Hematopoietic multipotent progenitor cell treated with erythropoietin and hydrocortisone succinate and interleukin-3 and kit ligand, for 6 days (in vitro differentiated cells): ENCODE results near the gene FUT1.
"Not testable (repeated sequence)": the region's sequence is repeated elsewhere in the genome, so short reads cannot be mapped to it uniquely, and the experiment has no call there.

Experiments used
- DNase-seq: peaks from one replicate; pipeline ENCODE4 v3.0.0-alpha.2; 2015

The FUT1 gene

DNA sequence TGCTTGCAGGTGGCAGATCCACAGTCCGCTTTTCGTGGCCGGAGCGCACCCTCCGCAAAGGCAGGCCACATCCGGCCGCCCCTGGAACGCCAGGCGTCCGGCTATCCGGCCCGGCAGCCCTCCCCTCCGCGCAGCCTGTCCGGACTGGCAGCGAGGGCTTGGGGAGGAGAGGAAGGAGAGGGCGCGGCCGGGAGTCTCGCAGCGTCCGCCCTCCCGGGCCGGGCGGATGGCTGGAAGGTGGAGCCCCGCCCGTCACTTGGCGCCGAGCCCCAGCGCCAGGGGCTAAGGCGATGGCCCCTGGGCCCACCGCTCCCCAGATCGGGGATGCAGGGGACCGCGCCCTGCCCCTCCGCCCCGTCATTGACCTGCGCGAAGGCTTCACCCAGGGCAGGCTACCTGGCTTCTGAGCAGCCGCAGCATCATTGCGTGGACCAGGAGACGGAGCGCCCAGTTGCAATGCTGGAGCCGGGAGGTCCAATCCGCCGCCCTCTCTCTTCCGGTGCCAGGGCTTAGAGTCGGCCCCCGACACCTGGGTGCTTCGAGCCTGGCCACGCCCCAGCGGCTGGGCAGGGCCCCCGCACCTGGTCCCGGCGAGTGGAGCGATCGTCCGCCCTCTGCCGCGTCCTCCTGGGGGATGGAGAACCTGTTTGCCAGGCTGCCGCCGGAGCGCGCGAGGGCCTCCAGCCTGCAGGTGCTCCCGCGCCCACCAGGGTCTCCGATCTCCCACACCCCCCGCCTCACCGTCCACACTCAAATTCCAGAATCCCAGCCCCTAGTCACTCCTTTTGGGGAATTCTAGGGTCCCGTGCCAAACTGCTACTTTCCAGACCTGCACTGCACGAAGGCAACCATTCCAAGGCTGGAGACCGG, at the start of gene FUT1:
FUT1 (minus strand) TSS at position 146 of the 870 bp plus-strand sequence. CDS start 1,360 bp downstream, outside the sequence.
- DNase-seq, result peak; percentile 78

DNA sequence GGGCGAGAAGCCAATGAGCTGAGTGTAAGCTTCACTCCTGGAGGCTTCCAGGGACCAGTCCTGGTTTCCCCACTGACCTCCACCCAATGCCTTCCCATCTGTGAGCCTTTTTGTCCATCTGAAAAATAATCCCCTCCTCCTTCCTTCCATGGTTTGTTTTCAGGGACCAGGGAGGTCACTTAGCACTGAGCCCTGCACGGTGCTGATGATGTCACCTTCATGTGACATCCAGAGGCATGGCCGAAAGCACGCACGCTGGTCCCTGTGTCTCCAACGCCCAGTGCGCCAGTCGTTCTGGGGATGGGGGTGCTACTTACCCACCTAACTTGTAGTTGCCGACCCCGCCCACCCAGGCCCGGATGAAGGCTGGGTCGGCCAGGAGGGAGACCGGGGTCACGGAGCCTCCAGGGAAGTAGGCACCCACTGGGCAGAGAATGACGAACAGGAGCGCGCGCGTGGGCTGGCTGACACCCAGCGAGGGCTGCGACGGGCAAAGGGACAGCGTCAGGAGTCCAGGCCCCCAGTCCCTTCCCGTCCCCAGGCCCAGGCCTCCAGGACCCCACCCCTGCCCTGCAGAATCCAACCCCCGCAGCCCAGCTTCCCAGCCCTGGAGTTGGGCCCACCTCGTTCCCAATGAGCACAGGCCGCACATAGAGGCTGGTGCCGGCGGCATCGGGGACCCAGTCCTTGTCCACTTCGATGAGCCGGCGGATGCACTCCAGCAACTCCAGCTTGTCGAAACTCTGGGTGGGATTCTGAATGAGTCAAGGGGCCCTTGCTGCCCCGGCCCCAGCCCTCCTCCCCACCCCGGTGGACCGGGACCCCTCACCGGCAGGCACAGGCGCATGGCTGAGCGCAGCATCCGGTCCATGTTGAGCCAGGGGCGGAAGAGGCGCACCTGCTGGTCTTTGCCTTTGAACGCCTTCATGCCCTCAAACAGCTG, 47.2 kb upstream of the FUT1 start:
- DNase-seq, result no peak

DNA sequence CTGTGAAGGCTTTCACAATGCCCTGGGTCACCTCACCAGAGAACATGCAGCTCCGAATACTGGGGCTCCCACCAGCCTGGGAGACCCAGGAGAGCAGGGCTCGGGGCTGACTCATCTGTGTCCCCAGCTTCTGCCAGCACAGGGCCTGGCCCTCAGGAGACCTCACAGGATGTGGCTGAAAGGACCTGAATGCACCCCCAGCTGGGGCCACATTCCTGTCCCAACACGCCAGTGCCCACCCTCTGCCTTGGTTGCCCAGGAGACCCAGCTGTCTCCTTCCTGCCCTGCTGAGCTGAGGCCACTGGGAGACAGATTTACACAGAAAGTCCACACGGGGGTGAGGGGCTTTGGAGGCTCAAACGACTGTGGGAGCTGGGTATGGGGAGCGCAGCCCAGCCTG, 46.5 kb upstream of the FUT1 start:
- DNase-seq, result no peak

DNA sequence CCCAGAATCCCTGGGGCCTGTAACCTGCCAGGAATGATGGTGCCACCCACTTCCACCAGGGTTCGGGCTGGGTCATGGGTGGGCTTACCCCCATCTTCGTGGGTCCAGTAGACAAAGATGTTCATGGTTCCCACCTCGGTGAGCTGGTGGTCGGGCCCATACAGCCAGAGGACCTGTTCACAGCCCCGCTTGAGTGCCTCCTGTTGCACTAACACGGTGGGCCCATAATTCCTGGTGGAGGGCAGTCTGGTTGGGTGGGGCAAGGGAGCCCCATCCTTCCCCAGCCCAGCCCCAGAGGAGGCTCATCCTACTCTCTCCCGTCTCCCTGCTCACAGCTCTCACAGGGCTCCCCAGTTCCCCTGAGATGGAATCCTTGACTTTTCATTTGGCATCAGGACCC, 44.7 kb upstream of the FUT1 start:
- DNase-seq, result no peak

DNA sequence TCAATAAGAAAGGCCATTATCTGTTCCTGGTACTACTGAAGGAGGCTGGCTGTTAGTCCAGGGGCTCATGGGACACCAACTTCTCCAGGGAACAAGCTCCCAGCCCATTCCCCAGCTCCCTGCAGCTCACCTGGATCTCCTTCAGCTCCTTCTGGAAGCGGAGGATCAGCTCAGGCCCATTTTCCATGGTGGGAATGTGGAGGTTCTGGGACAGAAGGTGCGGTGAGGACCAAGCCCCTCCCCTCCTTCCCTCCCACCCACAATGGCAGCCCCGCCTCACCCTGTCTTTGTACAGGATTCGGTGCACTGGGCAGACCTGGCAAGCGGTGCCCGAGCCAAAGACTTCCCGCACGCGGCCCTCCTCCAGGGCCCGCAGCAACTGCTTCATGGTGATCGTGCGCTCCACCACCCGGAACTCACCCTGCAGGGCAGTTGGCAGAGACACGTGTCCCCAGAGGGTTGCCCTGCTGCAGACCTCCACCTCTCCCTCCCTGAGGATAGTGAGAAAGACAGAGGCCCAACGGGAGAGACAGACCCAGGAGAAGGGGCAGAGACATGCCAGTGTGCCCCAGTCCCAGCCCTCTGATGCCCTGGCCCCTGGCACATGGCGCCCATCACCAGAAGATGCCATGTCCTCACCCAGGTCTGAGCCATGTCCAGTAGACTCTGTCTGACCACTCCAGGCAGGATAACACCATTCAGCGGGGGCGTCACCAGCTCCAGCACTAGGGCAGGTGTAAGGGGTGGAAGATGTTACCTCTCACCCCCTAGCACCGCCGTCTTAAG, 44.0 kb upstream of the FUT1 start:
- no peak for DNase-seq

DNA sequence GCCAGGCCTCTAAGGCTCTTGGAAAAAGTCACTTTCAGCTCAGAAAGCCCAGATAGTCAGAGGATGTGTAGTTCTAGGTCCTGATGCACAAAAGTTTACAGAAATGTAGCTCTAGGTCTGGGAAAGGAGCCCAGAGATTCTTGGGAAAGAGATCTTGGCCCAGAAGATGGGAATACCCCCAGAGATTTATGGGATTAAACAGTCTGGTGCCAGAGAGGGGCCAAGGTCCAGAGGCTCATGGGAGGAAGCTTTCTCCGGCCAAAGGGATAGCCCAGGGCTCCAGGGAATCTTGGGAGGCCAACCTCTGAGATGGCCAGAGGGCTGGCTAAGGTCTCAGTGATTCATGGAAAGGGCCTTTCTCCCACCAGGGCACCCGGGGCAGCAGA, 43.2 kb upstream of the FUT1 start:
- no peak for DNase-seq

DNA sequence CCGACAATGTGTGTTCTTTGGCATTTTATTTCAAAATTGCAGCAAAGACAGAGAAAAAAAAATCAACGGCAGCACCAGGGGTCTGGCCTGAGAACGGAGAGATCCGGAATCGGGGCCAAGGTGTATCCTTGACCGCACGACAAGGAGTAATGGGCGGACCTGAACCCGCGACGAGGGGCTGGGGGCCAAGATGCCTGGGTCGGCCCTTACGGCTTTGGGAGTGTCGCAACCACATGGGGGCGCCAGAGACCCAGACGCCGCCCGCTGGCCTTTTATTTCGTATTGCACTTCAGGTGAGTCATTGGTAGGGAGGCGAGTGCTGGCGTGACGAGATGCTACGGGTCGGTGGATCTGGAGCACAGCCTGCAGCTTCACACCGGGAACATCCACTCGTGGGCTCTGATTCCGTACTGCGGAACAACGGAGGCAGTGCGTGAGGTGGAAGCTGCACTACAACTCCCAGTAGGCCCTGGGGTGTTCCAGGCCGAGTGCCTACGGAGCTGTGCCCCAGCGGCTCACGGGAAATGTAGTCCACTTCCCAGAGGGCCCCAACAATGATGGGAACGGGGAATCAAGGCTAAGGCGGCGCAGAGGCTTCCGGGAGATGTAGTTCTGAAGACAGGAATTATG, 42.7 kb upstream of the FUT1 start:
- peak; percentile 96 for DNase-seq

DNA sequence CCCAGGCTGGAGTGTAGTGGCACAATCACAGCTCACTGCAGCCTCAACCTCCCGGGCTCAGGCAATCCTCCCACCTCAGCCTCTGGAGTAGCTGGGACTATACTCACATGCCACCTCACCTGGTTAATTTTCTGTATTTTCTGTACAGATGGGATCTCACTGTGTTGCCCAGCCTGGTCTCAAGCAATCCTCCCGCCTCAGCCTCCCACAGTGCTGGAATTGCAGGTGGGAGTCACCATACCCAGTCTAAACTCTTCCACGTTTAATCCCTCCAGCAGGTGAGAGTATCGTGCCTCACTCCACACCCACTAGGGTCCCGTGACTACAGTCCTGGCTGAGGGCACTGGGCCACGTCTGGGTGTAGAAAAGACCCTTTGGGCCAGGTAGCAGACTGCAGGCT, 41.9 kb upstream of the FUT1 start:
- no peak for DNase-seq

DNA sequence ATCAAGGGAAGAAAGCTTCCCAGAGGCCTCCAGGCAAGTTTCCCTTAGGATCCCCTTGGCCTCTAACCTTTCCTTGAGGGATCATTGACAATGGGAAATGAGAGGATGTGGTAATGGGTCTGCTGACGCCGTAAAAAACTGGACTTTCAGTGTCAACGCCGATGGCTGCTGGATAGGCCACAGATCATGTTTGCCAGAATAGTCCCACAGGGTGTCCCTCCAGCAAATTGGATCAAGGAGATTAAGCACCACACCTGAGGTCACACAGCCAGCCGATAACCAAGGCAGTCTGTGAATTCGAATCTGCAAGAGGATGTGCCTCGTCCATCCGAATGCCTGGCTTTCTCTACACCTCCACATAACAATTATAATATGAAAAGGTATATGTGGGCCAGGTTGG, 40.8 kb upstream of the FUT1 start:
- no peak for DNase-seq

DNA sequence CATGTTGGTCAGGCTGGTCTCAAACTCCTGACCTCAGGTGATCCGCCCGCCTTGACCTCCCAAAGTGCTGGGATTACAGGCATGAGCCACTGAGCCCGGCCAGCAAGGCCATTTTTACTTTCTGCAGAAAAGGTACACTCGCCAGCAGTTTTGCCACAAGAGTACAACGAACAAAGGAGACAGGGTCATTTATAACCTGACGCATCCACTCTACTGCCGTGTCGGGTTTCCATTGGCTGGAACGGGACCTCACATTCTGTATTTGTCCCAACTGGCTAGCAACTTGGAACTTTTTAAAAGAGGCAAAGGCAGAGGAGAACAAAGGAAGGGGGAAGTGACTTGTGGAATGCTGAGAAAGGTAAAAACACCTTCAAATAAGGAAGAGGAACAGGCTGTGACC, 34.9 kb upstream of the FUT1 start:
- not testable (repeated sequence) for DNase-seq

DNA sequence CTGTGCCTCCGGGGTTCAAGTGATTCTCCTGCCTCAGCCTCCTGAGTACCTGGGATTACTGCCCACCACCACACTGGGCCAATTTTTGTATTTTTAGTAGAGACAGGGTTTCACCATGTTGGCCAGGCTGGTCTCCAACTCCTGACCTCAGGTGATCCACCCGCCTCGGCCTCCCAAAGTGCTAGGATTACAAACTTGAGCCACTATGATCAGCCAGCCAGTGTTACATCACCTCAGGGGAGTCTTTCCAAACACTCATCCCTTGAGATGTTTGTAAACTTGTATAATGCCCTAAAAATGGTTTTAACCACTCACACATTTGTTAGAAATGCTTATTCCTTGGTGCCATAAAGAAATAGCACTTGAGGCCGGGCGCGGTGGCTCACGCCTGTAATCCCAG, 34.0 kb upstream of the FUT1 start:
- not testable (repeated sequence) for DNase-seq

DNA sequence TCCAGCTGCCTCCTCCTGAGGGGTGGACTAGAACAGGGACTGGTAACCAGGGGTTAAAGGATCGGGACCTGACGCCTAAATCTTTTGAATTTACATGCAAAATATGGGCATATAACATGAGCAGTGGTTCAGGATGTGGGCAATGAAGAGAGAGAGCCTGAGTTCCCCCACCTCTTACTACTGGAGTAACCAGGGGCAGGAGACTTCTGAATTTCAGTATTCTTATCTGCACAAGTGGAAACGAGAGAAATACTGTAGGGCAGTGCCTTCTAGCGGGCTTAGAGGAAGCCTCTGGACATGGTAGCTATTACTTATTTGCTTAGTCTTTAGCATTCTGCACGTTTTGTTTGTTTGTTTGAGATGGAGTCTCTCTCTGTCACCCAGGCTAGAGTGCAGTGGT, 32.1 kb upstream of the FUT1 start:
- DNase-seq, result peak; percentile 60

DNA sequence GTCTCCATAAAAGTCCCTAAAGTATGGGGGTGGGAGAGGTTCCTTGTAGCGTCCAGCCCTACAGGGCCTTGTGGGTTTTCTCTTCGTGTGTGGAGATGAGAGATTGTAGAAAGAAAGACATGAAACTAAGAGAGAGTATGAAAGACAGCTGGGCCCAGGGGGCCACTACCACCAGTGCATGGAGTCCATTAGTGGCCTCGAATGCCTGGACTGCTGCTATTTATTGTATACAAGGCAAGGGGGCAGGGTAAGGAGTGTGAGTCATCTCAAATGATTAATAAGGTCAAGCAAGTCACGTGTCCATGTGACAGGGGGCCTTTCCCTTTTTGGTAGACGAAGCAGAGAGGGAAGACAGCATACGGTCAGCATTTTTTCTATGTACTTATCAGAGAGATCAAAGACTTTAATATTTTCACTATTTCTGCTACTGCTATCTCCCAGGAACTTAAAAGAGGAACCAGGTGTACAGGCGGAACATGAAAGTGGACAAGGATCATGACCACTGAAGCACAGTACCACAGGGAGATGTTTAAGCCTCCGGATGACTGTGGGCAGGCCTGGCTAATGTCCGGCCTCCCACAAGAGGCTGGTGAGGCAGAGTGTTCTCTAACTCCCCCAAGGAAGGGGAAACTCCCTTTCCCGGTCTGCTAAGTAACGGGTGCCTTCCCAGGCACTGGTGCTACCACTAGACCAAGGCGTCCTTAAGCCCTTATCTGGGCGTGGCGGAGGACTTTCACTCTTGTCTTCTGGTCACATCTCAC, 28.4 kb upstream of the FUT1 start:
- DNase-seq, result peak; percentile 59

DNA sequence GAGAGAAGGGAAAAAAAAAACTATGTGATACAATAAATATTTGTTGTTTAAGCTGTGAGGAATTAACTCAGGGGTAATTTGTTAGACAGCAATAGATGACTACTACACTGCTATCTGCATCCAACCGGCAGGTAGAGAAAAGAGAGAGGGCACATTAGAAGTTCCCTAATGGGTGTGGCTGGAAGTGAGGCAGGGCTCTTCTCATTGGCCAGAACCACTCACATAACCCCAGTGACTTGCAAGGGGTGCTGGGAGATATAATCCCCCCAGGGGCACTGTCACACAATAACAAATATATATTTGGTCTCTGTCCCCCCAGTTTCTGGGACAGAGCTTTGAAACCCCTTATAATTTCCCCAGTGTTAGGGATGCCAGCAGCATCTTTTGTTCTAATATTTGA, 27.2 kb upstream of the FUT1 start:
- DNase-seq, result peak; percentile 37

DNA sequence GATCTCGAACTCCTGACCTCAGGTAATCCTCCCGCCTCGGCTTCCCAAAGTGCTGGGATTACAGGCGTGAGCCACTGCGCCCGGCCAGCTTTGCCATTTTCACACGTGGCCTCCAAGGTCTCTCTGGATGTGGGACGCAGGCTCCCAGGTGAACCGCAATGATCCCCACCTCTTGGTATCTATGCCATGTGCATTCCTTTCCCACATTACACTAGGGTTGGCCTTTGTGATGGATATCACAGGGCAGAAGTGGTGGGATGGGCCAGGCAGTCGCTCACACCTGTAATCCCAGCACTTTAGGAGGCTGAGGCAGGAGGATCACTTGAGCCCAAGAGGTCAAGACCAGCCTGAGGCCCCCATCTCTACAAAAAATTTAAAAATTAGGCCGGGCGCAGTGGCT, 25.3 kb upstream of the FUT1 start:
- DNase-seq, result no peak

DNA sequence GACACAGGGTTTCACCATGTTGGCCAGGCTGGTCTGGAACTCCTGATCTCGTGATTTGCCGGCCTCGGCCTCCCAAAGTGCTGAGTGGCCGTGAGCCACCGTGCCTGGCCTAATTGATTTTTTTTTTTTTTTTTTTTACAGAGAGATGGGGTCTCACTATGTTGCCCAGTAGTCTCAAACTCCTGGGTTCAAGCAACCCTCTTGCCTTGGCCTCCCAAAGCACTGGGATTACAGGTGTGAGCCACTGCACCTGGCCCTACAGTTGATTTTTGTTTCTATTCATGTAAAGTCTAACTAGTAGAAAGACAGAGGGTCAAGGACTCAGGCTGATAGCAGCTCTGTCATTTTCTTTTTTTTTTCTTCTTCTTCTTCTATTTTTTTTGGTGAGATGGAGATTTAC, 24.7 kb upstream of the FUT1 start:
- DNase-seq, result no peak

DNA sequence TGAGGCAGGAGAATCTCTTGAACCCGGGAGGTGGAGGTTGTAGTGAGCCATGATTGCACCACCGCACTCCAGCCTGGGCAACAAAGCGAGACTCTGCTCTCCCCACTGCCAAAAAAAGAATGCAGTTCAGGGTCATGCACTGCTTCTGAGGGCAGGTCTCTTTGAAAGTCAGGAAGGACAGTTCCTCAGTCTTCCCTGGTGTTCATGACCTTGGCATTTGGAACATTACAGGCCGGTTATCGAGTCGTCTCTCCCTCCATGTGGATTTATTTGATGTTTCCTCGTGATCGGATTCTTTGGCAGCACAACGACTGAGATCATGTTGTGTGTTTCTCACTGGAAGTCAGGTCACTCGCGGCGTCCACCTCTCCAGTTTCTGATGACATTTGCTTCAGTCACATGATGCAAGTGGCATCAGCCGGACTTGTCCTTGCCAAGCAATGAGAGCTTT, 20.1 kb upstream of the FUT1 start:
- DNase-seq, result no peak

DNA sequence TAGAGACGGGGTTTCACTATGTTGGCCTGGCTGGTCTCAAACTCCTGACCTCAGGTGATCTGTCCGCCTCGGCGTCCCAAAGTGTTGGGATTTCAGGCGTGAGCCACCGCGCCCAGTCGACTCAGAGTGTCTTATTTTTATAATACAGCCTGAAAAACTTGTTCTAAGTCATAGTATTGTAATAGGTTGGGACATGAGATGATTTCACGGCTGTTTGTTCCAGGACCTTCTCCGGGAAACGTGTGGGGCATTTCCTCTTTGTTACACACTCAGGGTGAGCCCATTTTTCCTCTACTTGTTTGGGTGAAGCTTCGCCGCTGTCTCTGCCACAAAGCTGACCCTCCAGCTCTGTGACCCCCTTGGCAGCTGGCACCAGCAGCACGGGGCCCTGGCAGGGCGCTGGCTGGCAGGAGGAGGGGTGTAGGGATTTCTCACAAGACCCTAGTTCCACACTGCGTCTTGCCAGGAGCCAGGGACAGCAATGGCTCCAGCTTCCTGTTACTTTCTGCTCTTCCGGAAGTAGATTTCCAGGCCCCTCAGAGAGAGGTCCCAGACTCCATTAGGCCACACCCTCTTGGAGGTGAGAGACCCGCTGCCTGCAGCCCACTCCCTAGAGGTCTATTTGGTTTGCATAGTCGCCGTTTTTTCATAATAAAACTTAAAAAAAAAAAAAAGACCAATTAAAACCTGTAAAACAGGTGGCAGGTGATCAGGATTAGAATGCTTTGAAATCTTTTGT, 18.5 kb upstream of the FUT1 start:
- no peak for DNase-seq

DNA sequence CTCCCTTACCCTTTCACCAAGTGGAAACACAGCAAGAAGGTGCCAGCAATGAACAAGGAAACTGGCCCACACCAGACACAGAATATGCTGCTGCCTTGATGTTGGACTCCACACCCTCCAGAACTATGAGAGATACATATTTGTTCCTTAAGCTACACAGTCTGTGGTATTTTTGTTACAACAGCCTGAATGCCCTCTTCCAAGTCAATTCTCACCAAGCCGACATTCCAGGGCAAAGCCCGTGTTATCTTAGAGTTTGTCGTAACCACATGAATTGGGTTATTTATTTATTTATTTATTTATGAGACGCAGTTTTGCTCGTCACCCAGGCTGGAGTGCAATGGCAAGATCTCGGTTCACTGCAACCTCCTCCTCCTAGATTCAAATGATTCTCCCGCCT, 17.8 kb upstream of the FUT1 start:
- DNase-seq, result no peak

DNA sequence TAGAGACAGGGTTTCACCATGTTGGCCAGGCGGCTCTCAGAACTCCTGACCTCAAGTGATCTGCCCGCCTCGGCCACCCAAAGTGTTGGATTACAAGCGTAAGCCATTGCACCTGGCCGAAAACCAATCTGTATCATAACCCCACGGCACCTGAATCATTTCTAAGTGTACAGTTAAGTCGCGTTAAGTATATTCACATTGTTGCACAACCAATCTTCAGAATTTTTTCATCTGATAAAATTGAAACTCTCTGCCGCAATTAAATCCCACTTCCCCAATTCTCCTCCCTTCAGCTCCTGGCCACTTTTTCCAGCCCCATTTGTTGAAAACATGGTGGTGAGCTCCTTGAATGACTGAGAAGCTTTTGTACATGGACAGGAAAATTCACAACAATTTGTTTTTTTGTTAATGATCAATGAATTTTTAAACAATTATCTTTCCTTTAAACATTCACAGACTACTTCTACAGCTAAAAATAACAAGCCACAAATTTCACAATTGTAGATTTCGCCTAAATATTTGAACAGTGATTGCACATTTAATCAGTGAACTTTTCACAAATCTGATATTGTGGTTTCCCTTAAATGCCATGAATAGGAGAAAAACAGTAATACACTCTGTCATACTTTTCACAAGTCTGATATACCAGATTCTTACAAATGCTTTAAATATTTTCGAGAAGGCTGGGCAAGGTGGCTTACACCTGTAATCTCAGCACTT, 16.7 kb upstream of the FUT1 start:
- peak; percentile 58 for DNase-seq
